Endothelial cell of umbilical vein (primary cell): ENCODE measurements around the gene RAMACL. TPM values are rescaled to one million over a fixed set of nuclear protein-coding genes. Genes with fewer than 3 reads are reported as not detected.

Experiments used
- BruUV-seq: library from RNA; stranded (reverse); fragments of 400-500 nt; replicated peaks from 2 replicates; lab custom pipeline; 2021; lab: Mats Ljungman, UMichigan
- CTCF ChIA-PET: fragments of 300-600, 350-600 bp; sonication (Branson Sonifier 250); formaldehyde crosslinking; loops from one replicate; lab custom pipeline; 2021; ENCODE audit warnings: antibody characterized with exemption, inconsistent platforms; lab: Charles Lee
- POLR2A ChIA-PET: fragments of 300-600, 350-600 bp; sonication (Branson Sonifier 250); formaldehyde crosslinking; loops from one replicate; lab custom pipeline; 2021; ENCODE audit warnings: antibody characterized with exemption, inconsistent platforms; lab: Charles Lee
- DNase-seq: peaks from one replicate; pipeline ENCODE4 v3.0.0-alpha.2; 2011; ENCODE audit warnings: low read depth, low spot score
- FAIRE-seq: peaks from 2 replicates; lab custom pipeline; 2011; peaks lifted over from hg19 to GRCh38; lab: Jason Lieb, UNC
- H2AFZ ChIP-seq: 2 replicates; pipeline ENCODE4 v1.6.0; 2012; ENCODE audit warnings: low read depth, low read length, control low read depth, inconsistent platforms
- H3K27ac ChIP-seq: 2 replicates; pipeline ENCODE4 v1.5.1; 2011; ENCODE audit warnings: low read depth, mild to moderate bottlenecking, control low read depth, low read length, moderate library complexity; ENCODE audit not compliant: insufficient read depth
- H3K27me3 ChIP-seq, 2 experiments: 2 replicates each; pipeline versions ENCODE4 v1.6.0 to v1.6.1; 2011; ENCODE audit warnings: low read length in 2 of 2, mixed read lengths in 1 of 2; ENCODE audit not compliant: control insufficient read depth in 2 of 2, insufficient read depth in 2 of 2
- H3K36me3 ChIP-seq, 2 experiments: 2 replicates in 1 of 2; 3 replicates in 1 of 2; pipeline ENCODE4 v1.5.1; 2011; ENCODE audit warnings: low read length in 2 of 2, mild to moderate bottlenecking in 1 of 2, moderate library complexity in 1 of 2; ENCODE audit not compliant: control insufficient read depth in 2 of 2, insufficient read depth in 2 of 2; ENCODE audit errors: extremely low read depth in 1 of 2
- H3K4me1 ChIP-seq: 3 replicates; pipeline ENCODE4 v1.5.1; 2011; ENCODE audit warnings: mild to moderate bottlenecking, low read length; ENCODE audit not compliant: control insufficient read depth, insufficient read depth; ENCODE audit errors: extremely low read depth
- H3K4me2 ChIP-seq: 2 replicates; pipeline ENCODE4 v1.6.1; 2011; ENCODE audit warnings: low read length, control low read depth, mixed read lengths; ENCODE audit not compliant: insufficient read depth
- H3K4me3 ChIP-seq, 3 experiments: fragments of 200-600 bp in 1 of 3; sonication (generic), shearing (Covaris generic) in 1 of 3; replicated peaks in 1 of 3; 2 replicates each; pipeline ENCODE4 v1.5.1; 2011 to 2016; ENCODE audit warnings: control low read depth in 3 of 3, low read length in 3 of 3, mild to moderate bottlenecking in 2 of 3, inconsistent platforms in 1 of 3, low read depth in 1 of 3, moderate library complexity in 1 of 3; ENCODE audit not compliant: insufficient read depth in 1 of 3
- H3K79me2 ChIP-seq: 2 replicates; pipeline ENCODE4 v1.6.0; 2012; ENCODE audit warnings: low read length, inconsistent platforms; ENCODE audit not compliant: control insufficient read depth, insufficient read depth
- H3K9ac ChIP-seq: replicated peaks from 2 replicates; pipeline ENCODE3; 2011; ENCODE audit warnings: low read length, control low read depth; ENCODE audit not compliant: insufficient read depth; ENCODE audit errors: extremely low read depth
- H3K9me1 ChIP-seq: replicated peaks from 3 replicates; pipeline ENCODE4 v1.6.0; 2011; ENCODE audit warnings: mild to moderate bottlenecking, low read length; ENCODE audit not compliant: control insufficient read depth, insufficient read depth; ENCODE audit errors: extremely low read depth
- H3K9me3 ChIP-seq: replicated peaks from 2 replicates; pipeline ENCODE4 v1.5.1; 2012; ENCODE audit warnings: low read length, inconsistent platforms; ENCODE audit not compliant: control insufficient read depth, insufficient read depth
- H4K20me1 ChIP-seq: replicated peaks from 2 replicates; pipeline ENCODE3; 2011; ENCODE audit warnings: mild to moderate bottlenecking, low read length; ENCODE audit not compliant: control insufficient read depth, insufficient read depth; ENCODE audit errors: extremely low read depth
- EZH2 ChIP-seq: IDR thresholded peaks from 2 replicates; pipeline ENCODE4 v1.6.1; 2012; ENCODE audit warnings: borderline replicate concordance, low read depth, mild to moderate bottlenecking, moderate library complexity, low read length, inconsistent platforms; ENCODE audit not compliant: severe bottlenecking
- FOS ChIP-seq: IDR thresholded peaks from 2 replicates; pipeline ENCODE4 v1.6.1; 2011; ENCODE audit warnings: mild to moderate bottlenecking, low read length, moderate library complexity, borderline replicate concordance; ENCODE audit not compliant: insufficient read depth
- GATA2 ChIP-seq: IDR thresholded peaks from 2 replicates; pipeline ENCODE4 v1.7.0; 2011; ENCODE audit warnings: low read depth, mild to moderate bottlenecking, moderate library complexity, mixed read lengths, low read length; ENCODE audit not compliant: insufficient read length, insufficient read depth
- JUN ChIP-seq: IDR thresholded peaks from 2 replicates; pipeline ENCODE4 v1.6.1; 2011; ENCODE audit warnings: borderline replicate concordance, low read depth; ENCODE audit not compliant: insufficient read length, insufficient read depth
- MYC ChIP-seq: IDR thresholded peaks from one replicate; pipeline ENCODE4 v1.6.1; 2011; ENCODE audit warnings: mild to moderate bottlenecking, low read depth, low read length
- POLR2A ChIP-seq: IDR thresholded peaks from 2 replicates; pipeline ENCODE4 v1.6.1; 2012; ENCODE audit warnings: low read depth, mild to moderate bottlenecking, control low read depth, low read length
- POLR2AphosphoS5 ChIP-seq: IDR thresholded peaks from 2 replicates; pipeline ENCODE4 v1.6.1; 2012; ENCODE audit warnings: low read depth, mild to moderate bottlenecking, control low read depth, low read length, moderate library complexity; ENCODE audit not compliant: insufficient read depth
- dilution Hi-C: fragments of 300-500 bp; cut with MboI; formaldehyde crosslinking; loops from one replicate; pipeline ENCODE4 v1.15.0; 2019; ENCODE audit warnings: low sequenced_read_pairs; ENCODE audit not compliant: extremely low pct_ligation_motif_present
- intact Hi-C: fragments of 100-400 bp; cut with micrococcal nuclease; formaldehyde crosslinking; loops from one replicate; pipeline ENCODE4 v1.10.0; 2022
- polyA plus RNA-seq, 4 experiments: library from polyadenylated mRNA; depleted of rRNA in 3 of 4; stranded (reverse) in 3 of 4; unstranded in 1 of 4; fragments of >200 nt; gene quantifications; 2 replicates each; pipeline versions ENCODE4 v1.2.1 to v1.2.3, GENCODE V29; 2011 to 2012; ENCODE audit warnings: missing spikeins in 1 of 4
- total RNA-seq: library from RNA; stranded (reverse); gene quantifications from 2 replicates; pipeline ENCODE4 v1.2.3, GENCODE V29; 2021
- TF ChIP-seq, protein P1 (sequence below), 2 donors: IDR thresholded peaks; 1 replicate in 1 of 2; 2 replicates in 1 of 2; pipeline ENCODE4 v1.5.1; 2011; ENCODE audit warnings: low read length in 2 of 2, mild to moderate bottlenecking in 2 of 2, moderate library complexity in 2 of 2, control low read depth in 1 of 2, inconsistent platforms in 1 of 2, low read depth in 1 of 2; ENCODE audit not compliant: insufficient read depth in 1 of 2; ENCODE audit errors: extremely low read depth in 1 of 2
- TF ChIP-seq, protein P2 (sequence below): IDR thresholded peaks from 2 replicates; pipeline ENCODE4 v1.6.1; 2011; ENCODE audit not compliant: insufficient read depth, insufficient read length

Gene RAMACL
- total and polyA plus RNA-seq, 2 donors (not counting 3 experiments of a cell fraction or from before 2014, with no cell fraction given), result 0.17 to 5.3 TPM

DNA sequence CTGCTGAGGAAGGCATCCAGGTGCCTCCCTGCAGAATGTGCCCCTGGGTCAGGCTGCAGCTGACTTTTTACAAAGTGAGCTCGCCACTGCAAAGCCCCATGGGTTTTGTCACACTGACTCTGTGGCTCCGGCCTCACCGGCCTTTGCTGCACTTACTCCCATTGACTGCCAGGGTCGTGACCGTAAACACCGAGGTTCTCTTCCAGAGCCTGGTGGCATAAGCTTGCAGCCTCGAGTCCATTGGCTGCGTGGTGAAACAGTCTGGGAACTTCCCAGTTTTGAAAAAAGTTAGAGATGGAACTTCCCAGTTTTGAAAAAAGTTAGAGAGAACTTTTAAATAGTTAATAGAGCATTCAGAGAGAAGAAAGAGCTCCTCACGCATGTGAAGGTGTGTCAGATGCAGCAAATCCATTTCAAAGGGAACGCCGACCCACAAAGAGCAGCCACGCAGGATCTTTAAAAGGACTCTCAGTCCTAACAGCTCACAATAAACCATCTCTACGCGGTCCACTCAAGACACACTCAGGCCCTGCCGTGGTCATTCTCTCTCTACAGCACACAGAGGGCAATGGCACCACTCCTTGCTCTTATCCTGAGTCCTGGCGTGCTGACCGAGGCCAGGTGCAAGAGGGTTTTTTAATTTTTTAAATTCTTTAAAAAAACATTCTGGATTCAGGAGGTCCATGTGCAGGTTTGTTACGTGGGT is 12.8 kb downstream of the RAMACL start:
- Histone ChIP-seq H3K4me2 (no peak overlapping the region), H3K36me3 (peaks cover 0 to 4% of the 10 kb centered on the region in 2 experiments), H3K4me1 (peaks cover 12% of the 10 kb centered on the region), H3K9ac (no peak overlapping the region), H3K27ac (no peak overlapping the region), H4K20me1 (no peaks in the 10 kb centered on the region), H3K79me2 (peaks cover 3% of the 10 kb centered on the region), H3K9me1 (no peaks in the 10 kb centered on the region), H3K4me3 (no peak overlapping the region), H2AFZ (no peak overlapping the region), H3K27me3 (no peaks in the 10 kb centered on the region), H3K9me3 (no peaks in the 10 kb centered on the region)
- BruUV-seq, result no TSS peak
- dilution Hi-C loops, result no loop called here
- DNase-seq (no peak), FAIRE-seq (no peak)
- CTCF ChIA-PET, result interaction anchor here (0.9 to 1.4 kb wide), 3 partner anchors 11 to 202 kb away, joined by 3 to 5 read pairs (median 4); no protein-coding TSS in a partner anchor
- POLR2A ChIA-PET, result no interaction called here
- TF ChIP-seq, protein P1, sequence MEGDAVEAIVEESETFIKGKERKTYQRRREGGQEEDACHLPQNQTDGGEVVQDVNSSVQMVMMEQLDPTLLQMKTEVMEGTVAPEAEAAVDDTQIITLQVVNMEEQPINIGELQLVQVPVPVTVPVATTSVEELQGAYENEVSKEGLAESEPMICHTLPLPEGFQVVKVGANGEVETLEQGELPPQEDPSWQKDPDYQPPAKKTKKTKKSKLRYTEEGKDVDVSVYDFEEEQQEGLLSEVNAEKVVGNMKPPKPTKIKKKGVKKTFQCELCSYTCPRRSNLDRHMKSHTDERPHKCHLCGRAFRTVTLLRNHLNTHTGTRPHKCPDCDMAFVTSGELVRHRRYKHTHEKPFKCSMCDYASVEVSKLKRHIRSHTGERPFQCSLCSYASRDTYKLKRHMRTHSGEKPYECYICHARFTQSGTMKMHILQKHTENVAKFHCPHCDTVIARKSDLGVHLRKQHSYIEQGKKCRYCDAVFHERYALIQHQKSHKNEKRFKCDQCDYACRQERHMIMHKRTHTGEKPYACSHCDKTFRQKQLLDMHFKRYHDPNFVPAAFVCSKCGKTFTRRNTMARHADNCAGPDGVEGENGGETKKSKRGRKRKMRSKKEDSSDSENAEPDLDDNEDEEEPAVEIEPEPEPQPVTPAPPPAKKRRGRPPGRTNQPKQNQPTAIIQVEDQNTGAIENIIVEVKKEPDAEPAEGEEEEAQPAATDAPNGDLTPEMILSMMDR (IDR thresholded peaks at IDR 0.05; ENCODE audit: extremely low read depth in 1 of 2, insufficient read depth in 1 of 2, low read depth in 1 of 2, low read length in 2 of 2), result no peak
- no peak for TF ChIP-seq GATA2
- TF ChIP-seq, protein P2, sequence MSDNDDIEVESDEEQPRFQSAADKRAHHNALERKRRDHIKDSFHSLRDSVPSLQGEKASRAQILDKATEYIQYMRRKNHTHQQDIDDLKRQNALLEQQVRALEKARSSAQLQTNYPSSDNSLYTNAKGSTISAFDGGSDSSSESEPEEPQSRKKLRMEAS, result no peak
- TF ChIP-seq EZH2, result no peak
- no peak for TF ChIP-seq MYC
- TF ChIP-seq FOS, result no peak
- TF ChIP-seq POLR2A, result no peak
- TF ChIP-seq JUN, result no peak
- no peak for TF ChIP-seq POLR2AphosphoS5
- intact Hi-C loops, result no loop called here
